ENCODE results near the gene DSEL. TPM values are rescaled to one million over a fixed set of nuclear protein-coding genes. Genes with fewer than 3 reads are reported as not detected.

DSEL gene
- total and polyA plus RNA-seq, 2 of the 8 experiments (the other 6 are each of a cell fraction or from before 2014, with no cell fraction given) = 3.0 to 22.8 TPM

- no peak overlapping the region for H3K4me2 ChIP-seq (ENCODE audit: insufficient read depth in 1 of 2, low read depth in 2 of 2, low read length in 2 of 2)
- FAIRE-seq (no peak), DNase-seq (ENCODE audit: low read depth in 1 of 2, low spot score in 2 of 2) (no peak)
- H3K4ac ChIP-seq (replicated peaks; ENCODE audit: insufficient read length, low read depth, low read length) = no peak overlapping the region
- no peaks in the 10 kb centered on the region for H3K23me2 ChIP-seq (ENCODE audit: low read depth, low read length)
- no peaks in the 10 kb centered on the region for H3K79me1 ChIP-seq (ENCODE audit: low read depth, low read length)
- no peak overlapping the region for H3K56ac ChIP-seq (replicated peaks; ENCODE audit: insufficient read length, low read depth, low read length)
- no peak overlapping the region for H3K14ac ChIP-seq (ENCODE audit: insufficient read length)
- H2AK5ac ChIP-seq (ENCODE audit: low read depth, low read length) = no peak overlapping the region
- no peak for TF ChIP-seq NRF1 (IDR thresholded peaks at IDR 0.05; ENCODE audit: low read depth, low read length)
- no peak for TF ChIP-seq MAFK (IDR thresholded peaks at IDR 0.05; ENCODE audit: low read depth, low read length)
- no peak for TF ChIP-seq SIRT6 (IDR thresholded peaks at IDR 0.05; ENCODE audit: low read length)
- TF ChIP-seq POU5F1 (IDR thresholded peaks at IDR 0.05; ENCODE audit: low read depth, low read length) = no peak
- TF ChIP-seq JUND (IDR thresholded peaks at IDR 0.05; ENCODE audit: low read length) = no peak
- no peak for TF ChIP-seq RAD21 (IDR thresholded peaks at IDR 0.05 in 1 of 2, conservative IDR thresholded peaks at IDR 0.05 in 1 of 2; ENCODE audit: low read depth in 2 of 2, low read length in 2 of 2)
- TF ChIP-seq SIN3A (conservative IDR thresholded peaks at IDR 0.05 in 1 of 2, IDR thresholded peaks at IDR 0.05 in 1 of 2; ENCODE audit: low read depth in 1 of 2, low read length in 2 of 2) = no peak
- no peak for TF ChIP-seq E2F6 (IDR thresholded peaks at IDR 0.05)
- no peak for TF ChIP-seq EGR1 (IDR thresholded peaks at IDR 0.05; ENCODE audit: borderline replicate concordance, low read depth, low read length)
- no peak for TF ChIP-seq GABPA (IDR thresholded peaks at IDR 0.05; ENCODE audit: borderline replicate concordance, insufficient read depth, low read length)
- CTCF ChIA-PET (ENCODE audit: partially characterized antibody) = no interaction called here
- no peaks in the 10 kb centered on the region for H3K36me3 ChIP-seq (ENCODE audit: control insufficient read depth in 2 of 4, insufficient read depth in 4 of 4, low read length in 3 of 4)
- H4K20me1 ChIP-seq (replicated peaks in 1 of 2; ENCODE audit: control insufficient read depth in 1 of 2, insufficient read depth in 2 of 2, low read length in 2 of 2) = no peaks in the 10 kb centered on the region
- no peak overlapping the region for H4K8ac ChIP-seq (ENCODE audit: extremely low read depth, insufficient read depth, low read length)
- H2BK20ac ChIP-seq (ENCODE audit: low read length) = no peak overlapping the region
- H2BK15ac ChIP-seq (ENCODE audit: low read length) = no peak overlapping the region
- H3K18ac ChIP-seq (ENCODE audit: extremely low read depth, low read length) = no peak overlapping the region
- H2BK5ac ChIP-seq (ENCODE audit: low read depth, low read length) = no peak overlapping the region
- H3K27ac ChIP-seq (ENCODE audit: low read depth, low read length) = no peak overlapping the region
- H3K4me1 ChIP-seq (replicated peaks in 1 of 4; ENCODE audit: control insufficient read depth in 3 of 4, insufficient read depth in 4 of 4, low read length in 3 of 4) = no peaks in the 10 kb centered on the region
- no peaks in the 10 kb centered on the region for H3K79me2 ChIP-seq (ENCODE audit: control insufficient read depth in 1 of 2, insufficient read depth in 2 of 2, low read length in 2 of 2)
- no peak overlapping the region for H4K91ac ChIP-seq (replicated peaks; ENCODE audit: insufficient read length, low read length)
- no peak overlapping the region for H3K9ac ChIP-seq (replicated peaks in 1 of 4; ENCODE audit: extremely low read depth in 1 of 4, low read depth in 3 of 4, low read length in 3 of 4)
- no peaks in the 10 kb centered on the region for H3K9me3 ChIP-seq (ENCODE audit: insufficient read depth in 2 of 2, low read depth in 1 of 2, low read length in 1 of 2)
- no peak overlapping the region for H3K4me3 ChIP-seq (ENCODE audit: extremely low read depth in 1 of 4, insufficient read depth in 2 of 4, low read depth in 3 of 4, low read length in 4 of 4)
- POLR2A ChIA-PET (ENCODE audit: partially characterized antibody) = no interaction called here
- no peak overlapping the region for H2AFZ ChIP-seq (ENCODE audit: low read length)
- H2BK120ac ChIP-seq (replicated peaks; ENCODE audit: low read depth, low read length) = no peak overlapping the region
- H2BK12ac ChIP-seq (ENCODE audit: low read depth, low read length) = no peak overlapping the region
- H4K5ac ChIP-seq (ENCODE audit: insufficient read length, low read depth, low read length) = no peak overlapping the region
- no peak overlapping the region for H3K23ac ChIP-seq (ENCODE audit: insufficient read length)
- 73% methylated on average over 2 of the region's 2 CpGs; no CpG with 5 or more reads in 1 of the 2 experiments for WGBS, 2 experiments (ENCODE audit: extremely low coverage in 1 of 2, insufficient coverage in 1 of 2, insufficient read length in 1 of 2, insufficient replicate concordance in 2 of 2, low coverage in 1 of 2, low lambda C conversion rate in 2 of 2, missing lambda C conversion rate in 1 of 2)
- peaks cover 0 to 1% (median 0%) of the 10 kb centered on the region in 4 experiments; a peak in 1 of 7 replicates for H3K27me3 ChIP-seq (replicated peaks in 1 of 4; ENCODE audit: control insufficient read depth in 3 of 4, extremely low read depth in 1 of 4, insufficient read depth in 3 of 4, low read length in 3 of 4)
These were observed 39.0 kb downstream of the DSEL start for GRCh38 chr18:67477522-67477921.

All from H1 (cell line).